DMS 273 (cell line): Measurements from ENCODE around the gene PYGB.
"Not testable (repeated sequence)": the region's sequence is repeated elsewhere in the genome, so short reads cannot be mapped to it uniquely, and the experiment has no call there.

Experiments
- DNase-seq: peaks from one replicate; lab custom pipeline; 2025; ENCODE audit not compliant: unreplicated experiment; lab: John Stamatoyannopoulos, UW

The PYGB gene

GRCh38 chr20:25247518-25247955 is 348 bp upstream of the PYGB start:
- peak; percentile 82 for DNase-seq

GRCh38 chr20:25248786-25249172 is 894 bp downstream of the PYGB start:
- no peak for DNase-seq

- no peak for DNase-seq
These were observed 1.5 kb downstream of the PYGB start for GRCh38 chr20:25249198-25249931.

- DNase-seq: peak; percentile 18
These were observed 2.6 kb downstream of the PYGB start for GRCh38 chr20:25250508-25250907.

GRCh38 chr20:25251019-25251418 is 3.1 kb downstream of the PYGB start:
- DNase-seq: no peak

- no peak for DNase-seq
These were observed 3.7 kb downstream of the PYGB start for GRCh38 chr20:25251558-25251957.

GRCh38 chr20:25252230-25252651 is 4.4 kb downstream of the PYGB start:
- no peak for DNase-seq

- DNase-seq: no peak
These were observed 5.0 kb downstream of the PYGB start for GRCh38 chr20:25252686-25253421.

- no peak for DNase-seq
These were observed 5.9 kb downstream of the PYGB start for GRCh38 chr20:25253606-25254275.

GRCh38 chr20:25254571-25254970 is 6.7 kb downstream of the PYGB start:
- no peak for DNase-seq

GRCh38 chr20:25254986-25255680 is 7.2 kb downstream of the PYGB start:
- DNase-seq: no peak

GRCh38 chr20:25256226-25256859 is 8.5 kb downstream of the PYGB start:
- DNase-seq: no peak

GRCh38 chr20:25257130-25257529 is 9.2 kb downstream of the PYGB start:
- no peak for DNase-seq

GRCh38 chr20:25257756-25258475 is 10.0 kb downstream of the PYGB start:
- no peak for DNase-seq

- DNase-seq: no peak
These were observed 10.6 kb downstream of the PYGB start for GRCh38 chr20:25258476-25258805.

- DNase-seq: no peak
These were observed 10.9 kb downstream of the PYGB start for GRCh38 chr20:25258828-25259227.

GRCh38 chr20:25259358-25259757 is 11.5 kb downstream of the PYGB start:
- DNase-seq: no peak

GRCh38 chr20:25259788-25260254 is 11.9 kb downstream of the PYGB start:
- no peak for DNase-seq

- not testable (repeated sequence) for DNase-seq
These were observed 13.0 kb downstream of the PYGB start for GRCh38 chr20:25260770-25261437.
